Fibroblast of skin of right biceps (primary cell): Measurements from ENCODE around the gene NCLN.
"Not testable (repeated sequence)": the region's sequence is repeated elsewhere in the genome, so short reads cannot be mapped to it uniquely, and the experiment has no call there.

Experiments
- DNase-seq: peaks from one replicate; pipeline ENCODE4 v3.0.0-alpha.2; 2013

Gene NCLN

GRCh38 chr19:3229346-3229743 is 43.6 kb downstream of the NCLN start:
- no peak for DNase-seq

GRCh38 chr19:3229888-3230496 is 44.3 kb downstream of the NCLN start:
- DNase-seq = no peak

GRCh38 chr19:3231288-3231687 is 45.6 kb downstream of the NCLN start:
- DNase-seq = no peak

DNA sequence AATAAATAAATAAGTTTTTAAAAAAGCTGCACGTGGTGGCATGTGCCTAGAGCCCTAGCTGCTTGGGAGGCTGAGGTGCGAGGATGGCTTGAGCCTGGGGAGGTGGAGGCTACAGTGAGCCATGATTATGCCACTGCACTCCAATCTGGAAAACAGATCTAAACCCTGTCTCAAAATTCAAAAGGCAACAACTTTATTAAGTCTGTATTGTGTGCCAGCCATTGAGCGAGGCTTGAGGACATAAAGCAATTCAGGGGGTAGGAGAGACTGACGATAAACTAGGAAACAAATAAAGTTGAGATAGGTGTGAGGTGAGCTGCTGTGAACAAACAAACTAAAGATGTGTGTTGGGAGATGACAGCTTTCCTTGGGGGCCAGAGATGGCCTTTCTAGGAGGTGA is 47.4 kb downstream of the NCLN start:
- DNase-seq = no peak

GRCh38 chr19:3233831-3234230 is 48.1 kb downstream of the NCLN start:
- DNase-seq = no peak

- DNase-seq = no peak
Observed at GRCh38 chr19:3234800-3235199, 49.1 kb downstream of the NCLN start.

DNA sequence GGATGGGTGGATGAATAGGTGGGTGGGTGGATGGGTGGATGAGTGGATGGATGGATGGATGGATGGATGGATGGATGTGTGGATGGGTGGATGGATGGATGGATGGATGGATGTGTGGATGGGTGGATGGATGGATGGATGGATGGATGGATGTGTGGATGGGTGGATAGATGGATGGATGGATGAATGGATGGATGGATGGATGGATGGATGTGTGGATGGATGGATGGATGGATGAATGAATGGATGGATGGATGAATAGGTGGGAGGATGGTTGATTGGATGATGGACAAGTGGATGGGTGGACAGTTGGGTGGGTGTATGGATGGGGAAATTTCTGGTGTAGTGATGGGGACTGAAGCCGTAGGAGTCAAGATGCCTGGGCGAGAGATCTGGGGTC is 49.9 kb downstream of the NCLN start:
- not testable (repeated sequence) for DNase-seq

GRCh38 chr19:3236272-3236671 is 50.5 kb downstream of the NCLN start:
- no peak for DNase-seq

- no peak for DNase-seq
Observed at GRCh38 chr19:3238066-3238561, 52.4 kb downstream of the NCLN start.

GRCh38 chr19:3239367-3239766 is 53.6 kb downstream of the NCLN start:
- no peak for DNase-seq

GRCh38 chr19:3243819-3244700 is 58.3 kb downstream of the NCLN start:
- DNase-seq = peak; percentile 66

- no peak for DNase-seq
Observed at GRCh38 chr19:3245050-3245449, 59.3 kb downstream of the NCLN start.

DNA sequence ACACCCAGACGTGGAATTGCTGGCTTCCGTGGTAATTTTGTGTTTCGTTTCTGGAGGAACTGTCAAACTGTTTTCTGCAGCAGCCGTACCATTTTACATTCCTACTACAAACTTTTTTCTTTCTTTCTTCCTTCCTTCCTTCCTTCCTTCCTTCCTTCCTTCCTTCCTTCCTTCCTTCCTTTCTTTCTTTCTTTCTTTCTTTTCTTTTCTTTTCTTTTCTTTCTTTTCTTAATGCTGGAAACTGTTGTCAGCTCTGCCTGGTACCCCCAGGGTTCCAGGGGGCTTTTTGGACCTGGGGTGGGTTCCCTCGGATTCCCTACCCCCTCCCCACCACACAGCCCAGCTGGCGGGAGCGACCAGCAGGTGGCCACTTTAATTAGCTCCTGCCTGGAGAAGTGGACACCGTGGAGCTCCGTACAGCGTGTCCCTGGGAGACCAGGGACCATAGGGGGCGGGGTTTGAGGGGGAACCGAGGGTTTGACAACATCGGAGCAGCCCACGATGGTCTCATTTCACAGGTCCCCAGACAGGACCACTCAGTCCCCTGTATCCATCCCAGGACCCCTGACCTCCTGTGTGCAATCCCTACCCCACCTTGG is 63.1 kb downstream of the NCLN start:
- DNase-seq = no peak

- DNase-seq = no peak
Observed at GRCh38 chr19:3249408-3249807, 63.7 kb downstream of the NCLN start.

DNA sequence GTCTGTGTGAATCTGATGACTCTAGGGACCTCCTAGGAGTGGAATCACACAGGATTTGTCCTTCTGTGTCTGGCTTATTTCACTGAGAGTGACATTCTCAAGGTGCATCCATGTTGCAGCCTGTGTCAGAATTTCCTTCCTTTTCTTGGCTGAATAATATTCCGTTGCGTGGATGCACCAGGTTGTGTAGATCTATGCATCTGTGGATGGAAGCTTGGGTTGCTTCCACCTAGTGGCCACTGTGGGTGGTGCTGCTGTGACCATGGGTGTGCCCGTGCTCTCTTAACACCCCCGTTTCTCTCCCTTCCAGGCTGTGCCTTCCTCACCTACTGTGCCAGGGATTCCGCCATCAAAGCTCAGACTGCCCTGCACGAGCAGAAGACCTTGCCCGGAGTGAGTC is 64.9 kb downstream of the NCLN start:
- no peak for DNase-seq

- DNase-seq = no peak
Observed at GRCh38 chr19:3251229-3251628, 65.5 kb downstream of the NCLN start.

DNA sequence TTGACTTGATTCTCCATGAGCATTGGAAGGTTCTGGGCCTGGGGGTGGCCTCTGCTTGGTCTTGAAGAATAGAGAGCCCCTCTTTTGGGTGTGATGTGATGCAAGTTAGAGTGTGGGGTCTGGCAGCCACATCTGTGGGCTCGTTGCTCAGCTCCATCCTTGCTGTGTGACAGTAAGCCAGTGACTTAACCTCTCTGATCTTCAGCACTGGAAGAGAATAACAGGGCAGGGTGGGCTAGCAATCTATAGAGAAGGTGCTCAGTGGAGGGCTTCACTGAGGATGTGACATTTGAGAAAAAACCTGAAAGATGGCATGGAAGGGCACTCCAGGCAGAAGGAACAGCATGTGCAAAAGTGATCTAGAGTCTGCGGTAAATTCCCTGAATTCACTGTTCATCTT is 66.9 kb downstream of the NCLN start:
- DNase-seq = no peak

- DNase-seq = no peak
Observed at GRCh38 chr19:3253270-3253669, 67.5 kb downstream of the NCLN start.

DNA sequence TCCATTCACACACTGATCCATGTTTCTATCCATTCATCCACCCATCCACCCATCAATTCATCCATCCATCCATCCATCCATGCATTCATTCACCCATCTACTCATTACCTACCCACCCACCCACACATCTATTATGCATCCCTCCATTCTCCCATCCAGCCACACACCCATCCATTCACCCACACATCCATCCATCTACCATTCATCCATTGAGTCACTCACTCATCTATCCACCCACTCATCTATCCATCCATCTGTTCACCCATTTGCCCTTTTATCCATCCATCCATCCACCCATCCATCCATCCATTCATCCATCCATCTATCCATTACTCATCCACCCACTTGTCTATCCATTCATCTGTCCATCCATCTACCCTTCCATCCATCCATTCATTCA is 68.8 kb downstream of the NCLN start:
- DNase-seq = no peak

- DNase-seq = no peak
Observed at GRCh38 chr19:3257071-3257470, 71.3 kb downstream of the NCLN start.
